HepG2 (cell line): ENCODE measurements around the gene HAPLN3. TPM values are rescaled to one million over a fixed set of nuclear protein-coding genes. Genes with fewer than 3 reads are reported as not detected.

Experiments used
- ATAC-seq: fragments of 200-7000 bp; cut with Tn5 transposase; 3 replicates; pipeline ENCODE4 v1.9.1; 2020; ENCODE audit warnings: mild to moderate bottlenecking, moderate library complexity
- BruUV-seq: library from RNA; stranded (reverse); fragments of 400-500 nt; replicated peaks from 2 replicates; lab custom pipeline; 2021; lab: Mats Ljungman, UMichigan
- CTCF ChIA-PET: fragments of 300-600 bp; formaldehyde crosslinking; extraction: SDS; loops from one replicate; lab custom pipeline; 2021; ENCODE audit warnings: low total read pairs, inconsistent platforms, low intra/inter-chr PET ratio; lab: Yijun Ruan, JAX
- POLR2A ChIA-PET: fragments of 350-600 bp; sonication (Branson Sonifier 250); formaldehyde crosslinking; loops from one replicate; lab custom pipeline; 2020; ENCODE audit warnings: antibody characterized with exemption, inconsistent platforms; lab: Yijun Ruan, JAX
- DNase-seq: peaks from one replicate; pipeline ENCODE4 v3.0.0-alpha.2; 2015; ENCODE audit warnings: low spot score
- FAIRE-seq: peaks from 3 replicates; lab custom pipeline; 2011; peaks lifted over from hg19 to GRCh38; lab: Jason Lieb, UNC
- H2AFZ ChIP-seq: one replicate; pipeline ENCODE4 v1.6.1; 2011; ENCODE audit warnings: low read length, inconsistent platforms
- H3K27ac ChIP-seq: fragments of 300-600 bp; 3 replicates; pipeline ENCODE4 v1.8.0; 2011; ENCODE audit warnings: mixed run types, mild to moderate bottlenecking, mixed read lengths, low read length, inconsistent platforms; ENCODE audit not compliant: insufficient read depth; ENCODE audit errors: extremely low read length
- H3K27me3 ChIP-seq, 2 experiments: fragments of 200-600 bp in 1 of 2; 2 replicates in 1 of 2; 3 replicates in 1 of 2; pipeline versions ENCODE4 v1.6.0 to v1.8.0; 2011; ENCODE audit warnings: low read length in 2 of 2, mild to moderate bottlenecking in 2 of 2, moderate library complexity in 2 of 2, inconsistent platforms in 1 of 2; ENCODE audit not compliant: insufficient read depth in 2 of 2, control insufficient read depth in 1 of 2
- H3K36me3 ChIP-seq, 2 experiments: fragments of 200-600 bp in 1 of 2; replicated peaks in 1 of 2; 2 replicates in 1 of 2; 3 replicates in 1 of 2; pipeline versions ENCODE4 v1.5.1 to v1.8.0; 2011; ENCODE audit warnings: low read length in 2 of 2, inconsistent platforms in 1 of 2; ENCODE audit not compliant: insufficient read depth in 2 of 2, control insufficient read depth in 1 of 2
- H3K4me1 ChIP-seq: 2 replicates; pipeline ENCODE4 v1.5.1; 2012; ENCODE audit warnings: low read length, inconsistent platforms; ENCODE audit not compliant: insufficient read depth
- H3K4me2 ChIP-seq: 2 replicates; pipeline ENCODE4 v1.6.0; 2011; ENCODE audit warnings: low read depth, low read length, inconsistent platforms
- H3K4me3 ChIP-seq, 3 experiments: fragments of 200-600 bp in 1 of 3; sonication (generic), shearing (Covaris generic) in 1 of 3; replicated peaks in 1 of 3; 2 replicates each; pipeline ENCODE4 v1.5.1; 2011 to 2016; ENCODE audit warnings: low read length in 3 of 3, inconsistent platforms in 2 of 3, low read depth in 2 of 3, mild to moderate bottlenecking in 2 of 3, control low read depth in 1 of 3, mixed read lengths in 1 of 3; ENCODE audit not compliant: insufficient read depth in 1 of 3
- H3K79me2 ChIP-seq: one replicate; pipeline ENCODE4 v1.6.1; 2011; ENCODE audit warnings: low read length, inconsistent platforms; ENCODE audit not compliant: insufficient read depth
- H3K9ac ChIP-seq: 2 replicates; pipeline ENCODE4 v1.6.0; 2011; ENCODE audit warnings: mild to moderate bottlenecking, low read depth, low read length, inconsistent platforms; ENCODE audit not compliant: insufficient read depth
- H3K9me3 ChIP-seq: 2 replicates; pipeline ENCODE4 v1.5.1; 2012; ENCODE audit warnings: mild to moderate bottlenecking, low read length
- H4K20me1 ChIP-seq: 2 replicates; pipeline ENCODE4 v1.6.0; 2011; ENCODE audit warnings: inconsistent platforms, mild to moderate bottlenecking, low read length, moderate library complexity; ENCODE audit not compliant: insufficient read depth
- HNRNPUL1 ChIP-seq: fragments of 200-400 bp; formaldehyde crosslinking; IDR thresholded peaks from 2 replicates; pipeline ENCODE4 v1.6.1; 2017; ENCODE audit warnings: low read depth, mild to moderate bottlenecking, low read length, moderate library complexity
- IKZF4 ChIP-seq: sonication (generic); formaldehyde crosslinking; IDR thresholded peaks from 2 replicates; pipeline ENCODE4 v1.5.1; 2020; ENCODE audit warnings: borderline replicate concordance, mild to moderate bottlenecking, low read depth, missing genetic modification reagents; ENCODE audit errors: not compliant biosample characterization
- MAFG ChIP-seq: sonication (generic); formaldehyde crosslinking; IDR thresholded peaks from 2 replicates; pipeline ENCODE4 v1.5.1; 2020; ENCODE audit warnings: mild to moderate bottlenecking, missing genetic modification reagents
- MYNN ChIP-seq: sonication (generic); formaldehyde crosslinking; IDR thresholded peaks from 2 replicates; pipeline ENCODE4 v1.4.0; 2020; ENCODE audit warnings: mild to moderate bottlenecking, low read depth, missing genetic modification reagents
- NFIB ChIP-seq: sonication (generic); formaldehyde crosslinking; IDR thresholded peaks from 2 replicates; pipeline ENCODE4 v1.9.0; 2021; ENCODE audit warnings: missing genetic modification reagents, mild to moderate bottlenecking, borderline replicate concordance
- NR2F6 ChIP-seq, 2 experiments: IDR thresholded peaks; 2 replicates each; pipeline ENCODE4 v1.6.1; 2016; ENCODE audit warnings: antibody characterized with exemption in 1 of 2, mild to moderate bottlenecking in 1 of 2
- SATB2 ChIP-seq: sonication (generic); formaldehyde crosslinking; IDR thresholded peaks from 2 replicates; pipeline ENCODE4 v1.5.0; 2020; ENCODE audit warnings: missing genetic modification reagents
- SKI ChIP-seq: fragments of 450-650 bp; IDR thresholded peaks from one replicate; pipeline ENCODE4 v1.6.1; 2018; ENCODE audit warnings: mild to moderate bottlenecking; ENCODE audit not compliant: partially characterized antibody
- SMAD9 ChIP-seq: sonication (generic); formaldehyde crosslinking; IDR thresholded peaks from 2 replicates; pipeline ENCODE4 v1.5.1; 2020; ENCODE audit warnings: mild to moderate bottlenecking, missing genetic modification reagents
- SMYD3 ChIP-seq: sonication (generic); formaldehyde crosslinking; IDR thresholded peaks from 2 replicates; pipeline ENCODE4 v1.8.1; 2023; ENCODE audit warnings: mild to moderate bottlenecking, missing genetic modification reagents
- TCF12 ChIP-seq, 2 experiments: fragments of 450-650 bp in 1 of 2; sonication (generic) in 1 of 2; formaldehyde crosslinking in 1 of 2; IDR thresholded peaks; 2 replicates each; pipeline versions ENCODE4 v1.6.1 to v1.8.0; 2017 to 2022; ENCODE audit warnings: antibody characterized with exemption in 1 of 2, mild to moderate bottlenecking in 1 of 2, missing genetic modification reagents in 1 of 2, moderate library complexity in 1 of 2
- ZNF251 ChIP-seq: sonication (generic); formaldehyde crosslinking; IDR thresholded peaks from 2 replicates; pipeline ENCODE4 v1.9.0; 2021; ENCODE audit warnings: mild to moderate bottlenecking, missing genetic modification reagents
- ZNF431 ChIP-seq: sonication (generic); formaldehyde crosslinking; IDR thresholded peaks from 2 replicates; pipeline ENCODE4 v1.9.0; 2022; ENCODE audit warnings: missing genetic modification reagents, low read depth, mild to moderate bottlenecking, borderline replicate concordance
- WGBS: methylation state at CpG from one replicate; pipeline ENCODE4 v1.1.6; 2017; ENCODE audit warnings: low lambda C conversion rate; 5-methylcytosine and 5-hydroxymethylcytosine counted together
- in situ Hi-C: cut with HindIII; loops from 2 replicates; pipeline ENCODE4 v1.10.0; 2017; ENCODE audit warnings: low pct_unique_long_range_greater_than_20kb; ENCODE audit not compliant: extremely low pct_ligation_motif_present
- intact Hi-C: fragments of 100-400 bp; cut with micrococcal nuclease; formaldehyde crosslinking; loops from one replicate; pipeline ENCODE4 v1.10.0; 2022; ENCODE audit not compliant: unreplicated experiment
- polyA plus RNA-seq, 8 experiments: library from polyadenylated mRNA; depleted of rRNA in 3 of 8; stranded (reverse) in 7 of 8; unstranded in 1 of 8; fragments of >200 nt; fragmentation: Illumina TruSeq in 4 of 8; extraction: Trizol in 4 of 8; gene quantifications; 2 replicates each; pipeline versions ENCODE4 v1.2.1 to v1.2.3, GENCODE V29; 2011 to 2016; ENCODE audit warnings: low read depth in 4 of 8, missing spikeins in 1 of 8, mixed read lengths in 1 of 8; ENCODE audit not compliant: insufficient read depth in 1 of 8
- total RNA-seq, 5 experiments: library from RNA; depleted of rRNA; stranded (reverse); fragments of >200 nt; fragmentation: Illumina TruSeq; extraction: Trizol; gene quantifications; 2 replicates each; pipeline ENCODE4 v1.2.3, GENCODE V29; 2016; ENCODE audit warnings: low read depth in 1 of 5
- TF ChIP-seq, protein P1 (sequence below): sonication (generic); formaldehyde crosslinking; IDR thresholded peaks from 2 replicates; pipeline ENCODE4 v1.8.1; 2022; ENCODE audit warnings: mild to moderate bottlenecking, missing genetic modification reagents
- TF ChIP-seq, protein P2 (sequence below): sonication (generic); formaldehyde crosslinking; IDR thresholded peaks from 2 replicates; pipeline ENCODE4 v1.4.0; 2020; ENCODE audit warnings: mild to moderate bottlenecking, missing genetic modification reagents
- TF ChIP-seq, protein P3 (sequence below): sonication (generic); formaldehyde crosslinking; IDR thresholded peaks from 2 replicates; pipeline ENCODE4 v1.8.1; 2023; ENCODE audit warnings: mild to moderate bottlenecking, missing genetic modification reagents

HAPLN3 gene
- total and polyA plus RNA-seq, 2 of the 13 experiments (the other 11 are each of a cell fraction or from before 2014, with no cell fraction given), result 0.09 TPM; not detected in 1

DNA sequence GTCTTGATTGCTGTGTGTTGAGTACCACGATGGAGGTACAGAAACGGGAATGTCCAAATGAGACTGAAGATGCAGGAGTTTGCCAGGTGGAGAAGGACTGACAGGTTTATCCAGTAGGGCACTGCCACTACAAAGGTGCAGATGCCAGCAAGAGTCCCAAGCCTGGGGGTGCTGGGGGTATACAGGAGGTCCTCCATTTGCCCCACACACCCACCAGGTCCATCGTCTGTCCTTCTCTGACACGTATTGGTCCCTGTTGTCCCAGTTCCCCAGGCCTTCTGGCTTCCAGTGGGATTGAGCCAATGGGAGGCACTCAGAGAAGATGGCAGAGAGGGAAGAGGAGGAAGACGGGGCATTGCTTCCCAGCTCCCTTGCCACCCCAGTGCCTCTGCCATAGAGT lies 6.6 kb downstream of the HAPLN3 start:
- no peaks in the 10 kb centered on the region for H3K79me2 ChIP-seq
- ATAC-seq (no peak), FAIRE-seq (no peak), DNase-seq (no peak)
- no peak overlapping the region for H3K4me2 ChIP-seq
- ChIA-PET POLR2A (no interaction called here), CTCF (no interaction called here)
- intact Hi-C loops, result no loop called here
- no peak overlapping the region for H3K27ac ChIP-seq
- BruUV-seq, result no TSS peak
- no peaks in the 10 kb centered on the region for H3K9me3 ChIP-seq
- no peaks in the 10 kb centered on the region for H4K20me1 ChIP-seq
- in situ Hi-C loops, result no loop called here
- no peaks in the 10 kb centered on the region for H3K4me1 ChIP-seq
- no peak overlapping the region for H3K9ac ChIP-seq
- H3K36me3 ChIP-seq, result no peaks in the 10 kb centered on the region
- WGBS, result 13% methylated on average over 5 of the region's 5 CpGs
- peaks cover 5 to 12% of the 10 kb centered on the region in 2 experiments; a peak in 2 of 5 replicates for H3K27me3 ChIP-seq
- TF ChIP-seq, protein P1, sequence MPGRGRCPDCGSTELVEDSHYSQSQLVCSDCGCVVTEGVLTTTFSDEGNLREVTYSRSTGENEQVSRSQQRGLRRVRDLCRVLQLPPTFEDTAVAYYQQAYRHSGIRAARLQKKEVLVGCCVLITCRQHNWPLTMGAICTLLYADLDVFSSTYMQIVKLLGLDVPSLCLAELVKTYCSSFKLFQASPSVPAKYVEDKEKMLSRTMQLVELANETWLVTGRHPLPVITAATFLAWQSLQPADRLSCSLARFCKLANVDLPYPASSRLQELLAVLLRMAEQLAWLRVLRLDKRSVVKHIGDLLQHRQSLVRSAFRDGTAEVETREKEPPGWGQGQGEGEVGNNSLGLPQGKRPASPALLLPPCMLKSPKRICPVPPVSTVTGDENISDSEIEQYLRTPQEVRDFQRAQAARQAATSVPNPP (CRISPR knock-in tag), result no peak
- TF ChIP-seq NR2F6 (IDR thresholded peaks at IDR 0.05) (no peak), NR2F6 (CRISPR knock-in tag; IDR thresholded peaks at IDR 0.05) (no peak), ZNF431 (CRISPR knock-in tag) (no peak), SKI (no peak)
- no peak overlapping the region for H2AFZ ChIP-seq
- H3K4me3 ChIP-seq, result no peak overlapping the region

DNA sequence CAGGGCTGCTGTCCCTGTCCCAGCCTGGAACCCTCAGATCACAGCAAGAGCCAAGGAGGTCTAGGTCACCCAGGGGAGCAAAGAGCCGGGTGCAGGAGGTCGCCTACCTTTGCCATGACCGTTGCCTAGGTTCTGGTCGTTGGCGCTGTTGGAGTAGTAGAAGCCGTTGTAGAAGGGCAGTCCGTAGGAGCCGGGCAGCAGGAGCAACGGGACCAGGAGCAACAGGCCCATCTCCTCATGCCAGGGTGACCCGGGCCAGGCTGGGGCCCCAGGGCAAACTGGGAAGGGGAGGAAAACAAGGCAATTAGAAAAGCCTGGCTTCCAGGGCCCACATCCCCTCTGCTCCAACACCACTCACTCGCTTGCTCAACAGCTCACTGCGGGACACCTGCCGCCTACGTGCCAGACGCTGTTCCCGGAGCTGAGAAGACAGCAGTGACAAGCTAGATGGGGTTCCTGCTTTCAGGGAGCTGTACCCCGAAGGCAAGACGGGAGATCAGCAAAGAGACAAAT lies 8.2 kb downstream of the HAPLN3 start:
- no TSS peak for BruUV-seq
- Histone ChIP-seq H4K20me1 (no peaks in the 10 kb centered on the region), H3K9me3 (no peaks in the 10 kb centered on the region), H2AFZ (no peak overlapping the region), H3K36me3 (no peaks in the 10 kb centered on the region), H3K9ac (no peak overlapping the region), H3K4me2 (no peak overlapping the region), H3K4me3 (no peak overlapping the region), H3K4me1 (no peaks in the 10 kb centered on the region), H3K79me2 (no peaks in the 10 kb centered on the region), H3K27me3 (peaks cover 3 to 12% of the 10 kb centered on the region in 2 experiments; a peak in 2 of 5 replicates), H3K27ac (no peak overlapping the region)
- WGBS, result 59% methylated on average over 16 of the region's 18 CpGs
- ChIA-PET POLR2A (no interaction called here), CTCF (no interaction called here)
- intact Hi-C loops, result no loop called here
- in situ Hi-C loops, result no loop called here
- ATAC-seq (no peak), DNase-seq (no peak), FAIRE-seq (no peak)
- no peak for TF ChIP-seq SMAD9 (CRISPR knock-in tag)
- TF ChIP-seq NFIB (CRISPR knock-in tag), result no peak
- TF ChIP-seq MYNN (CRISPR knock-in tag), result no peak
- TF ChIP-seq ZNF251 (CRISPR knock-in tag), result no peak
- TF ChIP-seq, protein P2, sequence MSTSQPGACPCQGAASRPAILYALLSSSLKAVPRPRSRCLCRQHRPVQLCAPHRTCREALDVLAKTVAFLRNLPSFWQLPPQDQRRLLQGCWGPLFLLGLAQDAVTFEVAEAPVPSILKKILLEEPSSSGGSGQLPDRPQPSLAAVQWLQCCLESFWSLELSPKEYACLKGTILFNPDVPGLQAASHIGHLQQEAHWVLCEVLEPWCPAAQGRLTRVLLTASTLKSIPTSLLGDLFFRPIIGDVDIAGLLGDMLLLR (CRISPR knock-in tag), result no peak
- no peak for TF ChIP-seq MAFG (CRISPR knock-in tag)
- TF ChIP-seq, protein P3, sequence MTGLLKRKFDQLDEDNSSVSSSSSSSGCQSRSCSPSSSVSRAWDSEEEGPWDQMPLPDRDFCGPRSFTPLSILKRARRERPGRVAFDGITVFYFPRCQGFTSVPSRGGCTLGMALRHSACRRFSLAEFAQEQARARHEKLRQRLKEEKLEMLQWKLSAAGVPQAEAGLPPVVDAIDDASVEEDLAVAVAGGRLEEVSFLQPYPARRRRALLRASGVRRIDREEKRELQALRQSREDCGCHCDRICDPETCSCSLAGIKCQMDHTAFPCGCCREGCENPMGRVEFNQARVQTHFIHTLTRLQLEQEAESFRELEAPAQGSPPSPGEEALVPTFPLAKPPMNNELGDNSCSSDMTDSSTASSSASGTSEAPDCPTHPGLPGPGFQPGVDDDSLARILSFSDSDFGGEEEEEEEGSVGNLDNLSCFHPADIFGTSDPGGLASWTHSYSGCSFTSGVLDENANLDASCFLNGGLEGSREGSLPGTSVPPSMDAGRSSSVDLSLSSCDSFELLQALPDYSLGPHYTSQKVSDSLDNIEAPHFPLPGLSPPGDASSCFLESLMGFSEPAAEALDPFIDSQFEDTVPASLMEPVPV, result no peak
- no peak for TF ChIP-seq SATB2
- TF ChIP-seq SMYD3, result no peak
- TF ChIP-seq IKZF4 (CRISPR knock-in tag), result no peak
- TF ChIP-seq TCF12 (IDR thresholded peaks at IDR 0.05), result no peak
- TF ChIP-seq TCF12 (CRISPR knock-in tag; IDR thresholded peaks at IDR 0.05), result no peak
- TF ChIP-seq HNRNPUL1, result no peak
